HG02763 (cell line): ENCODE measurements around the gene EOLA1.
A peak's percentile ranks its signal among the peaks of the same experiment; 100 is the strongest.
"Not testable (repeated sequence)": the region's sequence is repeated elsewhere in the genome, so short reads cannot be mapped to it uniquely, and the experiment has no call there.

Experiments
- ATAC-seq: cut with Tn5 transposase; IDR thresholded peaks from one replicate; pipeline ENCODE4 v1.9.1; 2021; ENCODE audit warnings: mild to moderate bottlenecking, moderate library complexity; ENCODE audit not compliant: unreplicated experiment

Gene EOLA1

GRCh38 chrX:149541521-149542047 lies 772 bp downstream of the EOLA1 start:
- no peak for ATAC-seq

DNA sequence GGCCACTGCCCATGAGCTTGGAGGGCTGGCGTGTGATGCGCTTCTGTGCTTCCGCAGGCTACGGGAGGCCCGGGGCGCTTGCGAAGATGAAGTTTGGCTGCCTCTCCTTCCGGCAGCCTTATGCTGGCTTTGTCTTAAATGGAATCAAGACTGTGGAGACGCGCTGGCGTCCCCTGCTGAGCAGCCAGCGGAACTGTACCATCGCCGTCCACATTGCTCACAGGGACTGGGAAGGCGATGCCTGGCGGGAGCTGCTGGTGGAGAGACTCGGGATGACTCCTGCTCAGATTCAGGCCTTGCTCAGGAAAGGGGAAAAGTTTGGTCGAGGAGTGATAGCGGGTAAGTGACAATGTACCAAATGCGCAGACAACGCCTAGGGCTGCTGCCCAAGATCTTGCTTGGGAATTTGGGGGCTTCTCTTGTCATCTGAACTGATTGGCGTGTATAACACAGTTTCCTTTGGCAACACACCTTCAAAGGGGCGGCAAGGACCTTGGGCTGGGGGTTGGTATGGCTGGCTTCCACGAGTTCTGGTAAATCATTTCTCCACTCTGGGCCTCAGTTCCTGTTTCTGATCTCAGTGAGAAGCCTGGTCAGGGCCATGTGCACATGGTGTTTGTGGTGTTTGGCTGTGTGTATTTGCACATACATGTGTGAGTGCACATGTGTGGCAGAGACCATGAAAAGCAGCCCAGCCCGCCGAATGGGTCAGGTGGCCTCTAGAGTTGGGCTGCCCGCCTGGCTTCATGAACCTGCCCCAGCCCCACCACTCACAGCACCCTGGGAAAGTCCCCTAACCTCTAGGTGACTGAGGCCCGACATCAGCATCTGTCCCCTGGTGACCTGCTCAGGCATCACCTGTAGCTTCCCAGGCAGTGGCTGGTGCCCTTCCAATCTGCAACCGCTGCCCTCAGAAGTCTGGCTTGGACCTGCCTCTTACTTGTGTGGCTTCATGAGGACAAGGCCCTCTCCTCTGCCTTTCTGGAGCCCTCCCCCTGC lies 5.0 kb downstream of the EOLA1 start:
- not testable (repeated sequence) for ATAC-seq

- not testable (repeated sequence) for ATAC-seq
Measured at GRCh38 chrX:149546962-149547361, 6.2 kb downstream of the EOLA1 start.

GRCh38 chrX:149547782-149548181 lies 7.0 kb downstream of the EOLA1 start:
- not testable (repeated sequence) for ATAC-seq

DNA sequence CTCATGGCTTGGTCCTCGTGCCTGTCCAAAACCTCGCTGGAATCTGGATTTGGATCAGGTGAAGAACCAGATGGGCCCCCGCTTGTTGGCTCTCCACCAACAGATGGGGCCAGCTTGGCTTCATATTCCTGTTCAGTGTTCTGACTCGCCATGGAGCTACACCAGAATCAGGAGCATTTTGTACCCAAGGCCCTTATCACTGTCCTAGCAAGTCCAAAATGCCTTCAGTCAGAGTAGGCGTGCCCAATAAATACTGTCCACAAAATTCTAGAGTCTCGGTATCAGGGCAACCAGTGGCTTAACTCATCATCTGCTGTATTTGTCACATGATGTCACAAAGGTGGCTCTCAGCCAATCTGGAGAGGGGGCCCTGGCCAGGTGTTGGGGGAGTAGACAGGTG lies 8.9 kb downstream of the EOLA1 start, which contains the start of gene HSFX3:
Gene HSFX3, minus strand, starts transcription at position 224 of the 400 bp plus-strand sequence. Its CDS starts 72 bp downstream, at position 152.
- not testable (repeated sequence) for ATAC-seq

GRCh38 chrX:149550454-149550853 lies 9.6 kb downstream of the EOLA1 start:
- ATAC-seq, result not testable (repeated sequence)

DNA sequence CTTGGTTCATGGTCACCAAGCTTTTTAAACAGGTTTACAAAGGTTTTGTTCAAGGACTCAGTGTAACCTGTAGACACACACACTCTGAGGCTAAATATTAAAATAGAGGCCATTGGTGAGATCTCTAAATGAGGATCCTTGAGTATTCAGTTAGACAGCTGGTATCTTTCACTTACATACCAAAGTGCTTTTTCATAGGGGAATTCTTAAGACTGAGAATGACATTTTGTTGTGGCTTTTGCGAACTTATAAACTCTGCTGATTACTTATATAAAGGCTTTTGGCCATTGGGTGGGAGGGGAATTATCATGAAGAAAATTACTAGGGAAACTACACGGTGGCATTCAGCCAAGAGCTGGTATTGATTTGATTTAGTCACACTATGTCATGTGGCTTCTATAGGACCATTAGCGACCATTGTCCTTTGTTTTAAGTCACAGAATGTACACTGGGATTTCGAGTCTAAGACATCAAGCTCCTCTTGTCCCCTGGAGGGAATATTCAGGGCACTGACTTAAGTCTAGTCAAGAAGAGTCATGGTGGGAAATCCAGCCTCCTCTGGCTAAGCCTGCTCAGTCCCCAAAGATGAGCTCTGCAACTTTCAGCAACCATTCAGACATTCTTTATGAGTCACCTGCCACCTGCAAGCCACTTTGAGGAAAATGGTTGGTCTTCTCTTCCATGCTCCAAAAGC lies 10.6 kb downstream of the EOLA1 start:
- ATAC-seq, result not testable (repeated sequence)

- not testable (repeated sequence) for ATAC-seq
Measured at GRCh38 chrX:149551939-149552248, 11.1 kb downstream of the EOLA1 start.

DNA sequence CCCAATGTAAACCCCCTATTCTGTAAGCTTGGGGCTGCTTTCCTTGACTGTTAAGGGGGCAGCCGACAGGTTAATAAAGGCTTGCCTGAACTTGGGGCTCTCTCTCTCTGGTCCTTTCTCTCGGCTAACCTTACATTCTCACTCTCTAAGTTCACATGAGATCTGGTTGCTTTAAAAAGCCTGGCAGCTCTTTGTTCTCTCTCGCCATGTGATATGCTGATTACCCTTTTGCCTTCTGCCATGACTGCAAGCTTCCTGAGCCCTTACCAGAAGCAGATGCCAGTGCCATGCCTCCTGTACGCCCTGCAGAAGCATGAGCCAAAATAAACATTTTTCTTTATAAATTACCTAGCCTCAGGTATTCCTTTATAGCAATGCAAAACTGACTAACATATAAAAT lies 14.4 kb downstream of the EOLA1 start:
- ATAC-seq, result not testable (repeated sequence)

DNA sequence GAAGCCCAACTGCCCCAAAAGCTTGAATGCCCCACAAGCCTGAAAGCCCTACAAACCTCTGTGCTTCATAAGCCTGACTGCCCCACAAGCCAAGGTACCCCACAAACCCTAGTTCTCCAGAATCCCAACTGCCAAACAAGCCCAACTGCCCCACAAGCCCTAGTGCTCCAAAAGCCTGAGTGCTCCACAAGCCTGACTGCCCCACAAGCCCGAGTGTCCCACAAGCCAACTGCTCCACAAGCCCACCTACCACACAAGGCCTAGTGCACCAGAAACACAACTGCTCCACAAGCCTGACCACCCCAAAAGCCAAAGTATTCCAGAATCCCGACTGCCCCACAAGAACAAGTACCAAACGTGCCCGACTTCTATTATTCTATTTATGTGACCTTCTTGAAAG lies 22.5 kb downstream of the EOLA1 start:
- ATAC-seq, result no peak

GRCh38 chrX:149567621-149568417 lies 27.0 kb downstream of the EOLA1 start:
- no peak for ATAC-seq

DNA sequence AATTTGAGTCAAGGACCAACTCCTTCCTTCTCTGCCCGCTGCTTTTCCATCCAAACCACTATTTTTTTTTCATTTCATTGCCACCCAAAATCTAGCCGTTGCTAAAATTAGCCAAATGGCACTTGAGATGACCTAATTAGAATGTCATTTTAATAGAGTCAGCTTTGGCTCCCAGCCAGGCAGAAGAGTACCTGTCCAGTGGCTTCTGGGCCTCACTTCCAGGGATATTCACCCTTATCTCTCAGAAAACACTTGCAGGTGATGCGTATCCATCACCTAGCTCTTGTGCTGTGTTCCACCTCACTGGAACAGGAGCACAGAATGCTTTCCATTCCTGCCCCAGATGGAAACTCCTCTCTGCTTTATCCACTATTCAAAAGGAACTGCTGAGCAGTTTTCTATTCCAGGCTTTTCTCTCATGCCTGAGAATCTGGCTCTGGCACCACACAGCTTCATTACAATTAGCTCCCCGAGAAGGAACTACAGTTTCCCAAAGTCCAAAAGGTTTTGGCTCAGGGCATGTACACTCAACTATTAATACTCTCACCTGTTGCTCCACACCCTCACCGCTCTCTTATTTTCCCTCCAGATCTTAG lies 28.0 kb downstream of the EOLA1 start:
- ATAC-seq, result no peak

DNA sequence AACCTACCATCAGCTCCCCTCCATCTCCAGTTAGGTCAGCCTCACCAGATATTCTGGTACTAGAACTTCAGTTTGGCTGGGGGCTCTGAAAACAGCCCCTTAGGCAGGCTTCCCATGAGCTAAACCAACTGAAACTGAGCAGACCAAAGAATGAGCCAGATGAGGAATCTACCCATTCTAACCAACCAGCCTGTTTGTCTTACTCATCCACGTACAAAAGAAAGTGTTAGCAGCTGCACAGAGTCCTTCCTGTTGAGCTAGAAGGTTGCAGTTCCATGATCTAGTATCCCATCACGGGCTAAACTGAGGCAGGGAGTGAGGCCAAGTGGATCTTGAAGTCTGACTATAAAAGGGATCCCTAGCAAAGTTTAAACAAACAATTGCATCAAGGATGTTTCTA lies 29.0 kb downstream of the EOLA1 start:
- no peak for ATAC-seq

DNA sequence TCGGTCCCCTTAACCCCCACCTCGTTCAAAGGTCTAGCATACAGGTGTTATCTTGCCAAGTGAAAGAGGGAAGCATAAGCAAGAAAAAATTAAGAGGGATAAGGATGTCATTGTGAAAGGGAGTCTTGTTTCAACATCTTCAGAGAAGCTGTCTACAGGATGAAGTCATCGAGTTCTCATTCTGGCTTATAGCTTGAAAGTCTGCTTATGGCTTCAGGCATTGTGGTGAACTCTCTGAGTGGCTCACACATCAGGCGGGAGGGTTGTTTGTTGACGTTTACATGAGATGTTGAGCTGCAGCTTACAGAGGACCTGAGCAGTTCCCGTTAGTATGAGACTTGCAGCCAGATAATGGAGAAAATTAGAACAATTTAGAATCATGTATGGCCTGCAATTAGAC lies 29.9 kb downstream of the EOLA1 start:
- ATAC-seq, result no peak

GRCh38 chrX:149571770-149572169 lies 31.0 kb downstream of the EOLA1 start:
- no peak for ATAC-seq

- no peak for ATAC-seq
Measured at GRCh38 chrX:149572743-149573142, 31.9 kb downstream of the EOLA1 start.

- peak; percentile 100 for ATAC-seq
Measured at GRCh38 chrX:149573456-149573855, 32.6 kb downstream of the EOLA1 start.

GRCh38 chrX:149585631-149586030 lies 44.8 kb downstream of the EOLA1 start:
- ATAC-seq, result not testable (repeated sequence)

GRCh38 chrX:149587359-149587758 lies 46.5 kb downstream of the EOLA1 start, which contains the start of gene MAGEA9B:
Gene MAGEA9B (minus strand): TSS chrX:149587459. CDS start chrX:149583179, 4,280 bp downstream.
- not testable (repeated sequence) for ATAC-seq

DNA sequence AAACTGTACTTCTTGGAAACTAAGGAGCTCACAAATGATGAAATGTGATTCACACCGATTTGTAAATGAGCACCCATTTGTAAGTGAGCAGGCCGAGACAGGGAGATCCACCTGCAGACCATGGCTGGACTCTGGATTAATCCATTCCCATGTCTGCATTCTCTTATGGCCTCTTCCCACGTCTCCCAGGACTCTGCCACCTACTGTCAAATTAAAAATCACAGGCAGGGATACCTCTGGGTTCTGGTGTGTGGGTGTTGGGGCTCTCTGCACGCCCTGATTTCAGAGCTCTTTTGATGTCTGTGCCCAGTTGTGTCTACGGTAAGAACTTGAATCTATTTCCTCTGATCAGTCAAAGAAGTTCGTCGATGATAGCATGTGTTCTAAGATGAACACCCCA lies 50.2 kb downstream of the EOLA1 start:
- not testable (repeated sequence) for ATAC-seq
